Measurements from ENCODE around the gene MARCHF10. TPM values are rescaled to one million over a fixed set of nuclear protein-coding genes. Genes with fewer than 3 reads are reported as not detected.

Gene MARCHF10
- total RNA-seq, 3 donors from 2014 or later: under 0.01 to 0.16 TPM; not detected in 1

- H3K36me3 ChIP-seq: no peaks in the 10 kb centered on the region
- H3K4me3 ChIP-seq: no peak overlapping the region
- intact Hi-C loops (cut with DNase I; ENCODE audit: low total_unique reads): no loop called here
- H3K27ac ChIP-seq: peak overlapping the region in 1 of 2 donors; percentile 52
- peaks cover 0 to 3% of the 10 kb centered on the region in 2 donors for H3K4me1 ChIP-seq
- no peak for DNase-seq (ENCODE audit: low spot score in 2 of 2)
- no peak for TF ChIP-seq POLR2A (IDR thresholded peaks at IDR 0.05)
- no peak for TF ChIP-seq POLR2AphosphoS5 (IDR thresholded peaks at IDR 0.05)
- TF ChIP-seq CTCF (IDR thresholded peaks at IDR 0.05): no peak
- H3K27me3 ChIP-seq: no peaks in the 10 kb centered on the region
- H3K9me3 ChIP-seq: no peaks in the 10 kb centered on the region
Observed at GRCh38 chr17:62805234-62805633, 2.9 kb downstream of the MARCHF10 start.

GRCh38 chr17:62804822-62805221 is 3.3 kb downstream of the MARCHF10 start:
- no peaks in the 10 kb centered on the region for H3K27me3 ChIP-seq
- peak overlapping the region in 1 of 2 donors; percentile 32 for H3K27ac ChIP-seq
- no peaks in the 10 kb centered on the region for H3K36me3 ChIP-seq
- intact Hi-C loops (cut with DNase I; ENCODE audit: low total_unique reads): no loop called here
- DNase-seq (ENCODE audit: low spot score in 2 of 2): no peak
- TF ChIP-seq POLR2A (IDR thresholded peaks at IDR 0.05) (no peak), POLR2AphosphoS5 (IDR thresholded peaks at IDR 0.05) (no peak), CTCF (IDR thresholded peaks at IDR 0.05) (no peak)
- H3K4me1 ChIP-seq: peaks cover 0 to 3% of the 10 kb centered on the region in 2 donors
- H3K4me3 ChIP-seq: no peak overlapping the region
- no peaks in the 10 kb centered on the region for H3K9me3 ChIP-seq

GRCh38 chr17:62804025-62804424 is 4.1 kb downstream of the MARCHF10 start:
- no peaks in the 10 kb centered on the region for H3K36me3 ChIP-seq
- H3K27me3 ChIP-seq: no peaks in the 10 kb centered on the region
- H3K9me3 ChIP-seq: no peaks in the 10 kb centered on the region
- no peak overlapping the region for H3K4me3 ChIP-seq
- H3K27ac ChIP-seq: no peak overlapping the region
- TF ChIP-seq POLR2A (IDR thresholded peaks at IDR 0.05): no peak
- H3K4me1 ChIP-seq: peaks cover 0 to 3% of the 10 kb centered on the region in 2 donors
- no peak for DNase-seq (ENCODE audit: low spot score in 2 of 2)
- intact Hi-C loops (cut with DNase I; ENCODE audit: low total_unique reads): no loop called here

GRCh38 chr17:62802561-62803205 is 5.4 kb downstream of the MARCHF10 start:
- no peak overlapping the region for H3K27ac ChIP-seq
- intact Hi-C loops (cut with DNase I; ENCODE audit: low total_unique reads): no loop called here
- no peak for DNase-seq (ENCODE audit: low spot score in 2 of 2)
- no peaks in the 10 kb centered on the region for H3K9me3 ChIP-seq
- H3K4me3 ChIP-seq: no peak overlapping the region
- no peak for TF ChIP-seq POLR2AphosphoS5 (IDR thresholded peaks at IDR 0.05)
- no peak for TF ChIP-seq CTCF (IDR thresholded peaks at IDR 0.05)
- TF ChIP-seq POLR2A (IDR thresholded peaks at IDR 0.05): no peak
- H3K4me1 ChIP-seq: no peaks in the 10 kb centered on the region
- no peaks in the 10 kb centered on the region for H3K27me3 ChIP-seq
- no peaks in the 10 kb centered on the region for H3K36me3 ChIP-seq

GRCh38 chr17:62801553-62802114 is 6.5 kb downstream of the MARCHF10 start:
- Histone ChIP-seq H3K4me1 (no peaks in the 10 kb centered on the region), H3K36me3 (no peaks in the 10 kb centered on the region), H3K4me3 (no peak overlapping the region), H3K9me3 (no peaks in the 10 kb centered on the region), H3K27me3 (no peaks in the 10 kb centered on the region), H3K27ac (no peak overlapping the region)
- no peak for DNase-seq (ENCODE audit: low spot score in 2 of 2)
- no peak for TF ChIP-seq POLR2AphosphoS5 (IDR thresholded peaks at IDR 0.05)
- no peak for TF ChIP-seq POLR2A (IDR thresholded peaks at IDR 0.05)
- TF ChIP-seq CTCF (IDR thresholded peaks at IDR 0.05): no peak
- intact Hi-C loops (cut with DNase I; ENCODE audit: low total_unique reads): no loop called here

Measured in breast epithelium (tissue), 4 donors.